Measurements from ENCODE around the gene TMUB1. TPM values are rescaled to one million over a fixed set of nuclear protein-coding genes. Genes with fewer than 3 reads are reported as not detected.

The TMUB1 gene
- 10 to 100 TPM; 36.3 to 37.9 TPM for total RNA-seq
- long read RNA-seq, partial matches to known transcripts: 0 of 1 reads
- long read RNA-seq, other reads (novel, unspliced or antisense): 0 of 1 reads

- intact Hi-C loops (cut with DNase I): no loop called here
- ATAC-seq (peak; percentile 15 to 39), DNase-seq (peak; percentile 89)
Measured at GRCh38 chr7:151083071-151083823, at the start of gene TMUB1. Gene TMUB1 (minus strand): TSS chr7:151083493. CDS start chr7:151082563, 930 bp downstream.

- intact Hi-C loops (cut with DNase I): no loop called here
- ATAC-seq (no peak), DNase-seq (peak; percentile 13)
Measured at GRCh38 chr7:151132461-151133205, 49.3 kb upstream of the TMUB1 start.

- ATAC-seq: peak in 1 of 2 donors; percentile 49
- intact Hi-C loops (cut with DNase I): no loop called here
Measured at GRCh38 chr7:151131592-151132293, 48.5 kb upstream of the TMUB1 start.

GRCh38 chr7:151131224-151131591 lies 47.9 kb upstream of the TMUB1 start:
- no peak for ATAC-seq
- intact Hi-C loops (cut with DNase I): no loop called here
- DNase-seq: no peak

More at GRCh38 chr7:151131592-151132293, 48.5 kb upstream of the TMUB1 start:
- DNase-seq: peak; percentile 18

- ATAC-seq (no peak), DNase-seq (no peak)
- intact Hi-C loops (cut with DNase I): no loop called here
Measured at GRCh38 chr7:151130741-151131157, 47.5 kb upstream of the TMUB1 start.

- intact Hi-C loops (cut with DNase I): loop anchor here in 1 of 2 donors (5.0 kb wide), 1 partner anchor 172 kb away; no protein-coding TSS in a partner anchor
Measured at GRCh38 chr7:151129960-151130591, 46.8 kb upstream of the TMUB1 start.

GRCh38 chr7:151129117-151129959 lies 46.0 kb upstream of the TMUB1 start:
- DNase-seq: no peak
- intact Hi-C loops (cut with DNase I): loop anchor here in 1 of 2 donors (5.0 kb wide), 1 partner anchor 173 kb away; no protein-coding TSS in a partner anchor
- ATAC-seq: no peak

More at GRCh38 chr7:151129960-151130591, 46.8 kb upstream of the TMUB1 start:
- ATAC-seq (no peak), DNase-seq (no peak)

- ATAC-seq: no peak
- DNase-seq: no peak
- intact Hi-C loops (cut with DNase I): loop anchor here in 1 of 2 donors (5.0 kb wide), 1 partner anchor 174 kb away; no protein-coding TSS in a partner anchor
Measured at GRCh38 chr7:151128716-151129115, 45.4 kb upstream of the TMUB1 start.

GRCh38 chr7:151128144-151128543 lies 44.9 kb upstream of the TMUB1 start:
- intact Hi-C loops (cut with DNase I): loop anchor here in 1 of 2 donors (5.0 kb wide), 1 partner anchor 174 kb away; no protein-coding TSS in a partner anchor
- ATAC-seq: no peak
- no peak for DNase-seq

- no peak for DNase-seq
- intact Hi-C loops (cut with DNase I): loop anchor here in 1 of 2 donors (5.0 kb wide), 1 partner anchor 176 kb away; no protein-coding TSS in a partner anchor
- no peak for ATAC-seq
Measured at GRCh38 chr7:151126491-151127137, 43.3 kb upstream of the TMUB1 start.

- ATAC-seq (peak; percentile 19 to 41), DNase-seq (no peak)
- intact Hi-C loops (cut with DNase I): loop anchor here (2.0 to 5.0 kb wide), 2 partner anchors 176 to 177 kb away; no protein-coding TSS in a partner anchor
Measured at GRCh38 chr7:151125846-151126481, 42.7 kb upstream of the TMUB1 start.

- intact Hi-C loops (cut with DNase I): loop anchor here (2.0 to 5.0 kb wide), 2 partner anchors 177 kb away; no protein-coding TSS in a partner anchor
- peak; percentile 58 for DNase-seq
- peak; percentile 38 to 58 for ATAC-seq
Measured at GRCh38 chr7:151125470-151125845, 42.2 kb upstream of the TMUB1 start.

- no peak for ATAC-seq
- intact Hi-C loops (cut with DNase I): loop anchor here (1.0 to 5.0 kb wide), 4 partner anchors 47 to 178 kb away; no protein-coding TSS in a partner anchor
- no peak for DNase-seq
Measured at GRCh38 chr7:151124899-151125399, 41.7 kb upstream of the TMUB1 start.

- intact Hi-C loops (cut with DNase I): loop anchor here (1.0 to 5.0 kb wide), 3 partner anchors 48 to 178 kb away; no protein-coding TSS in a partner anchor
- ATAC-seq: no peak
Measured at GRCh38 chr7:151124481-151124880, 41.2 kb upstream of the TMUB1 start.

GRCh38 chr7:151123822-151124464 lies 40.6 kb upstream of the TMUB1 start:
- intact Hi-C loops (cut with DNase I): loop anchor here (1.0 to 5.0 kb wide), 3 partner anchors 48 to 179 kb away; no protein-coding TSS in a partner anchor
- ATAC-seq (peak; percentile 77 to 80), DNase-seq (peak; percentile 89)

More at GRCh38 chr7:151124481-151124880, 41.2 kb upstream of the TMUB1 start:
- DNase-seq: no peak
